HG03432 (cell line): ENCODE data around the gene SMAD4.
"Not testable (repeated sequence)": the region's sequence is repeated elsewhere in the genome, so short reads cannot be mapped to it uniquely, and the experiment has no call there.

ENCODE experiments used
- ATAC-seq: cut with Tn5 transposase; IDR thresholded peaks from one replicate; pipeline ENCODE4 v1.9.1; 2021; ENCODE audit warnings: mild to moderate bottlenecking, moderate library complexity; ENCODE audit not compliant: unreplicated experiment

The SMAD4 gene

GRCh38 chr18:51107598-51108305, 77.7 kb downstream of the SMAD4 start:
- ATAC-seq, result no peak

GRCh38 chr18:51108330-51108729, 78.3 kb downstream of the SMAD4 start:
- no peak for ATAC-seq

DNA sequence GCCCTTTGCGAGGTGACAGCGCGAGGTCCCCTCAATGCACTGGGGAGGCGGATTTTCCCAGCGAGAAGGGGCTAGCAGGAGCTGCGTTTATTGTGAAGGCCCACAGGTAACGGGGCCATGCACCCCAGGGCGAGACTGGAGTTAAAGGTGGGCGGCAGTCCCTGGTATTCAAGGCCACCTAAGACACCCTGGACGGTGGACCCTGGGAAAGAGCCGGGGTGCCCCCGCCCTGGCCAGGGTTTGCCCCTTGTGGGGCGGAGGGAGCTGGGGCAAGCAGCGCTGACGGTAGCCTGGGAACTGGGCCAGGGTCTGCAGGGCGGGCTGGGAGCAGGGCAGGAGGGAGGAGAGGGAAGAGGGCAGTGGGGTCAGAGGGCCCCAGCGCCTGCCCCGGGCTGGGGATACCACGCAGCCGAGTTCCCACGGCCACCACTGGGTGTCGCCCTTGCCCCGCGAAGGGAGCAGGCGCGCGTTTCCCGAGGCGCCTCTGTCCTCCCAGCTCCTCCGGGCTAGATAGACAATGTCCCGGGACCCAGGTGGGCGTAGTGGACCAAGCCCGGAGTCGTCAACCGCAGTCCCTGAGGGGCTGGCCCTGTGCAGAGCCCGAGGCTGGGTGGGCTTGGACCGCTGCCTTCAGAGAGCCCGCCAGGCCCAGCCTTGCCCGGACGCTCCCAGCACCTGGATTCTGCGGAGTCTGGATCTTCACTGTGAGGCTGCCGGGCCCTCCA, 80.2 kb downstream of the SMAD4 start:
- peak; percentile 92 for ATAC-seq

DNA sequence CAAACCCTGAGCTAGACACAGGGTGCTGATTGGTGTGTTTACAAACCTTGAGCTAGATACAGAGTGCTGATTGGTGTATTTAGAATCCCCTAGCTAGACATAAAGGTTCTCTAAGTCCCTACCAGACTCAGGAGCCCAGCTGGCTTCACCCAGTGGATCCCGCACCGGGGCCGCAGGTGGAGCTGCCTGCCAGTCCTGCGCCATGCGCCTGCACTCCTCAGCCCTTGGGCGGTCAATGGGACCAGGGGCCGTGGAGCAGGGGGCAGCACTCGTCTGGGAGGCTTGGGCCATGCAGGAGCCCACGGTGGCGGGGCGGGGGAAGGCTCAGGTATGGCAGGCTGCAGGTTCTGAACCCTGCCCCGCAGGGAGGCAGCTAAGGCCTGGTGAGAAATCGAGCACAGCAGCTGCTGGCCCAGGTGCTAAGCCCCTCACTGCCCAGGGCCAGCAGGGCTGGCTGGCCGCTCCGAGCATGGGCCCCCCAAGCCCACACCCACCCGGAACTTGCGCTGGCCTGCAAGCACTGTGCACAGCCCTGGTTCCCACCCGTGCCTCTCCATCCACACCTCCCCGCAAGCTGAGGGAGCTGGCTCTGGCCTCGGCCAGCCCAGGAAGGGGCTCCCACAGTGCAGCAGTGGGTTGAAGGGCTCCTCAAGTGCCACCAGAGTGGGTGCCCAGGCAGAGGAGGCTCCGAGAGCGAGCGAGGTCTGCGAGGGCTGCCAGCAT, 81.8 kb downstream of the SMAD4 start:
- ATAC-seq, result not testable (repeated sequence)

- ATAC-seq, result not testable (repeated sequence)
Observed at GRCh38 chr18:51116996-51117395, 87.0 kb downstream of the SMAD4 start.

GRCh38 chr18:51119561-51119960, 89.5 kb downstream of the SMAD4 start:
- ATAC-seq, result not testable (repeated sequence)

DNA sequence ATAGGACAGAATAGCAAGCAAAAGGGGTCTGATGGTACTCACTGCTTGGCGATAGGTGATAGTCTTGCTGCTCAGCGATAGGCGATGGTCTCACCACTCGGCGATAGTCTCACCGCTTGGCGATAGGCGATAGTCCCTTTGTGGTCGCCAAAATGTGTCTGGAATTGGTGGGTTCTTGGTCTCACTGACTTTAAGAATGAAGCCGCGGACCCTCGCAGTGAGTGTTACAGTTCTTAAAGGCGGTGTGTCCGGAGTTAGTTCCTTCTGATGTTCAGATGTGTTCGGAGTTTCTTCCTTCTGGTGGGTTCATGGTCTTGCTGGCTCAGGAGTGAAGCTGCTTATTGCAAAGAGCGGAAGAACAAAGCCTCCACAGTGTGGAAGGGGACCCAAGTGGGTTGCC, 90.0 kb downstream of the SMAD4 start:
- ATAC-seq, result not testable (repeated sequence)

DNA sequence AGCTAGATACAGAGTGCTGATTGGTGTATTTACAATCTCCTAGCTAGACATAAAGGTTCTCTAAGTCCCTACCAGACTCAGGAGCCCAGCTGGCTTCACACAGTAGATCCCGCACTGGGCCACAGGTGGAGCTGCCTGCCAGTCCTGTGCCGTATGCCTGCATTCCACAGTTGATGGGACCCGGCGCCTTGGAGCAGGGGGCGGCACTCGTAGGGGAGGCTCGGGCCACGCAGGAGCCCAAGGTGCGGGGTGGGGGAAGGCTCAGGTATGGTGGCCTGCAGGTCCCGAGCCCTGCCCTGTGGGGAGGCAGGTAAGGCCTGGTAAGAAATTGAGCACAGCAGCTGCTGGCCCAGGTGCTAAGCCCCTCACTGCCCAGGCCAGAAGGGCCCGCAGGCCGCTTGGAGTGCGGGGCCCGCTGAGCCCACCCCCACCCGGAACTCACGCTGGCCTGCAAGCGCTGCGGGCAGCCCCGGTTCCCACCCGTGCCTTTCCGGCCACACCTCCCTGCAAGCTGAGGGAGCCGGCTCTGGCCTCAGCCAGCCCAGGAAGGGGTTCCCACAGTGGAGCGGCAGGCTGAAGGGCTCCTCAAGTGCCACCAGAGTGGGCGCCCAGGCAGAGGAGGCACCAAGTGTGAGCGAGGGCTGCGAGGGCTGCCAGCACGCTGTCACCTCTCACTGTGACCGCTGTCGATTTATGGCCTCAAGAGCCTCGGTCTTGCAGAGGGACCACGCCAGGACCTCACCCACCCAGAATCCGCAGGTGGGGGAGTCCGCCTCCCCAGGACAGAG, 91.0 kb downstream of the SMAD4 start:
- ATAC-seq, result no peak

GRCh38 chr18:51121597-51121857, 91.5 kb downstream of the SMAD4 start:
- ATAC-seq, result no peak

DNA sequence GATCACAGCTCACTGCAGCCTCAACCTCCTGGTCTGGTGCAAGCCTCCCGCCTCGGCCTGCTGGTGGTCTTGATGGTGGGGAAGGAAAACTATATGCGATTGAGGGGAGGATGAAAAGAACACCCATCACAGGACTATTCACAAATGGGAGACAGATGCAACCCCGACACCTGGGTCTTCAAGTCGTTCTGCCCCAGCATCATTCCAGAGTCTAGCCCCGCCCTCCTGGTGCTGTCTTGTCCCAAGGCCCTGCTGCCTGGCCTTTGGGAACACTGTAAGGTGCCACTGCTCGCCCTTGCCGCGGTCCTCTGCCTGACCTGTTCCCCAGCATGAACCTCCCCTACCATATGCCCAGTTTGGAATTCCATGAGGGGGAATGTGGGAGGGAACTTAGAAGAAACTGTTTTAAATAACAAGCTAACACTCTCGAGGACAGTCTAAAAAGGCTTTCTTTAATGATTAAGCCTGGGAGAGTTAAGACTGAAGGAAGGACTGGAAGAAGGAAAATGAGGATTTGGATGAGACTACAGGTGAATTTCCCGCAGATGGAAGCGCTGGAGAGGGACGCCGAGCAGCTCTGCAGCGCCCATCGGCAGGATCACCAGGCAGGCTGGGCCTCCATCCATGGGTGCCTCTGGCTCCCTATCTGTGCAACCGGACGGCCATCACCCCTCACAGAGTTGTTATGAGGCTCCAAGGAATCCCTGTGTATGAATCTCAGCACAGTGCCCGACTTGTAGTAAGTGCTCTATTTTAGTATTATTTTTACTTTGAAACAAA, 92.4 kb downstream of the SMAD4 start:
- no peak for ATAC-seq

- no peak for ATAC-seq
Observed at GRCh38 chr18:51123046-51123395, 93.0 kb downstream of the SMAD4 start.

GRCh38 chr18:51123481-51123880, 93.5 kb downstream of the SMAD4 start:
- no peak for ATAC-seq

DNA sequence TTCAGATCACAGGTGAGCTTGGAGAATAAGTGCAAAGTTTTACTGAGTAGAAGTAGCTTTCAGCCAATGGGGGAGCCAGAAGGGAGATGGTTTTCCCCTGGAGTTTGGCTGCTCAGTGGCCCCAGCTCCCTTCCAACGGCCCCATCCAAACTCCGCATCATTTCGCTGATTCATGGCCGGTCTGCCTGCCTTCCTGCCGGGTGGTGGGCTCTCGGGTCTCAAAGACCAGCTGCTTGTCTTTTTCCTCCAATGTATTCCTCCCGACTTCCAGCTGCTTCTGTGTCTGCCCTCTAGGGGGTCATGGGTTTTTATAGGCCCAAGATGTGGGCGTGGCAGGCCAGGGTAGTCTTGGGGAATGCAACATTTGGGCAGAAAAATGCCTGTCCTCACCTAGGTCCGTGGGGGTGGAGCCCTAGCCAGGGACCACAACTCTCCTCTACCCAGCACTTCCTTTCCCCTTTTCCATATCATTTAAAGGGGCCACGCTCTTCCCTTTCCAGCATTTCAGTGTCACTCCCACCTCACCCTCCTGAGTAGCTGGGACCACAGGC, 94.0 kb downstream of the SMAD4 start:
- no peak for ATAC-seq

- ATAC-seq, result no peak
Observed at GRCh38 chr18:51125976-51126375, 96.0 kb downstream of the SMAD4 start.

- ATAC-seq, result no peak
Observed at GRCh38 chr18:51127664-51128063, 97.7 kb downstream of the SMAD4 start.

GRCh38 chr18:51128533-51128932, 98.5 kb downstream of the SMAD4 start:
- ATAC-seq, result no peak

DNA sequence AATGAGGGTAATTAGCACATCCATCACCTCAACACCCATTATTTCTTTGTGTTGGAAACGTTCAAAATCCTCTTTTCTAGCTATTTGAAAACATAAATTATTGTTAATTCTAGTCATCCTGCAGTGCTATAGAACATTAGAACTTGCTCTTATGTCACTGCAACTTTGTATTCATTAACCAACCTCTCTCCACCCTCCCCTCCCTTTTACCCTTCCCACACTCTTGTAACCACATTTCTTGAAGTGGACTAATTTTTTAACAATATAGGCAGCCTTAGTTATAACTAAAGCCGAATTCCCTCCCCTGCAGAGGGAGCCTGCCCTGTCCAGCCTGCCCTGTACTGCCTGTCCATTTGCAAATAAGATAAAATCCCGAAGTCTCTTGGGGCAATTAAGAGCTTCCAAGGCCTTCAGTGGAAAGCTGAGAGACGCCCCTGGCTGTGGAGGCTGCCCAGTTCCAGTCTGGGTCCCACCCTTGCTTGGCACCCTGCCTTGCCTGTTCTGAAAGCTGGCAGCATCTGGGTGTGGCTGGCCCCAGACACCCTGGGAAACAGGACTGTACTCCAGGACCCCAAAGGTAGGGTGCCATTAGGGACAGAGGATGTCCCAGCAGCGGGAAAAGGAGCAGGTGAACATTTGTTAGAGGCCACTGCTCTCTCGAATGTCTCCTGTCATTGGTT, 102.4 kb downstream of the SMAD4 start:
- no peak for ATAC-seq

- ATAC-seq, result no peak
Observed at GRCh38 chr18:51133580-51134160, 103.7 kb downstream of the SMAD4 start.
